D341Med (cell line): Measurements from ENCODE around the gene SLC40A1.

ENCODE experiments used
- DNase-seq: peaks from one replicate; pipeline ENCODE4 v3.0.0; 2012; ENCODE audit warnings: low spot score

Gene SLC40A1

GRCh38 chr2:189511960-189512319 lies 68.6 kb downstream of the SLC40A1 start:
- no peak for DNase-seq

DNA sequence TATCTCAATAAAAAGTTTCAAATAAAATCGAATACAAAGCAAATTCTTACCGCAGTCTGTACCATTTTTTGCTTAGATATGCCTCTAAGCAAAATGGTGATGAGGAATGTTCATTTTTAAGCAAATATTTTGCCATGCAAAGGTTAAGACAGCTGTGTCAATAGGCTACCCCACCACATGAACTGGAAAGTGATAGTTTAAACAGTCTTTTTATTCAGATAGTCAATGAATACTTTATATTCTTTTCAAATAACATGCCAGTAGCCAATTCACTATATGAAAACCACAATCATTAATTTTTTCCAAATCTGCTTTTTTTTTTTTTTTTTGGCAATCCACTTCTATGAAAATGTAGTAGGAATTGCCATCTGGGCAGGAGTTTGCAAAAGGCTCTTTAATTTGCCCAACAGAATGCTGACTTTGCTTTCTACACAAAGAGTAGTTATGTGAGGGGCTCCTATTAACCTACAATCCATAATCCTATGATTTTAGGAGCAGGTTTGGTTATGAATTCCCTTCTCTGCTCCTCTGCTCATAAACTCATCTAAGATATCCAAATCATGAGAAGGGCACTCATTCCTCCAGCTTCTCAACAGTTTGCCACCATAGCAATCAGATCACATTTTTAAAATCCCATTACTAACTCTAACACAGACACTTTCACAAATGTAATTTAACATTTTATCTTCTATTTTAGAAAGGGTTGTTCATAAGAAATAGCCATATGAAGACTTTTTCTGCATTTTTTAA lies 69.2 kb downstream of the SLC40A1 start:
- DNase-seq = no peak
